Measurements from ENCODE around the gene DOCK2.

- TF ChIP-seq CTCF (conservative IDR thresholded peaks at IDR 0.05 in 1 of 2, IDR thresholded peaks at IDR 0.05 in 1 of 2; ENCODE audit: low read depth in 1 of 2, low read length in 2 of 2): no peak
- no peak for TF ChIP-seq EZH2 (IDR thresholded peaks at IDR 0.05; ENCODE audit: low read length, missing control alignments)
These were observed 336.0 kb downstream of the DOCK2 start for GRCh38 chr5:169973056-169973455.

All from fibroblast of lung (primary cell).